SJCRH30 (cell line): ENCODE results near the gene TXNL4B. TPM values are rescaled to one million over a fixed set of nuclear protein-coding genes. Genes with fewer than 3 reads are reported as not detected.
A peak's percentile ranks its signal among the peaks of the same experiment; 100 is the strongest.
"Not testable (repeated sequence)": the region's sequence is repeated elsewhere in the genome, so short reads cannot be mapped to it uniquely, and the experiment has no call there.

Source experiments
- DNase-seq, 2 experiments: peaks; one replicate each; pipeline ENCODE4 v3.0.0-alpha.2; 2015 to 2020
- H3K27ac ChIP-seq: fragments of 250-450 bp; sonication (Bioruptor Pico); 2 replicates; pipeline ENCODE4 v1.5.1; 2020; ENCODE audit warnings: mild to moderate bottlenecking, moderate library complexity
- H3K27me3 ChIP-seq: fragments of 250-450 bp; sonication (Bioruptor Pico); 2 replicates; pipeline ENCODE4 v1.5.1; 2020; ENCODE audit warnings: mild to moderate bottlenecking, moderate library complexity
- H3K36me3 ChIP-seq: fragments of 250-450 bp; sonication (Bioruptor Pico); 2 replicates; pipeline ENCODE4 v1.5.1; 2020; ENCODE audit warnings: mild to moderate bottlenecking, moderate library complexity
- H3K4me1 ChIP-seq: fragments of 250-450 bp; sonication (Bioruptor Pico); 2 replicates; pipeline ENCODE4 v1.5.1; 2020; ENCODE audit warnings: mild to moderate bottlenecking, moderate library complexity
- H3K4me3 ChIP-seq: fragments of 250-450 bp; sonication (Bioruptor Pico); 2 replicates; pipeline ENCODE4 v1.5.1; 2020; ENCODE audit warnings: mild to moderate bottlenecking, moderate library complexity
- H3K9me3 ChIP-seq: fragments of 250-450 bp; sonication (Bioruptor Pico); replicated peaks from 2 replicates; pipeline ENCODE4 v1.5.1; 2020; ENCODE audit warnings: mild to moderate bottlenecking, moderate library complexity
- total RNA-seq: library from RNA; depleted of rRNA; stranded (reverse); fragments of >200 nt; shearing (Covaris generic); gene quantifications from 2 replicates; pipeline ENCODE4 v1.2.3, GENCODE V29; 2014

Gene TXNL4B
- total RNA-seq, 1 experiment from 2014 or later = 12.7 TPM

DNA sequence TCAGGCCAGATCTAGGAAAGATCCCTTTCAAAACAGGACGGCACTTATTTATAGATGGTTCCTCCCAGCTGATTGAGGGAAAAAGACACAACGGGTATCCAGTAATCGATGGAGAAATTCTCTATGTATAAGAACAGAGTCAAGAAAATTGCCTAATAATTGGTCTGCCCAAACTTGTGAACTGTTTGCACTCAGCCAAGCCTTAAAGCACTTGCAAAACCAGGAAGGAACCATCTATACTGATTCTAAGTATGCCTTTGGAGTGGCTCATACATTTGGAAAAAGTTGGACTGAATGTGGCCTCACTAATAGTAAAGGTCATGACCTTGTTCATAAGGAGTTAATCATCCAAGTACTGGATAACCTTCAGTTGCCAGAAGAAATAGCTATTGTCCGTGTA lies 24.5 kb downstream of the TXNL4B start:
- Histone ChIP-seq H3K27me3 (no peaks in the 10 kb centered on the region), H3K9me3 (no peaks in the 10 kb centered on the region), H3K4me1 (no peaks in the 10 kb centered on the region), H3K4me3 (no peak overlapping the region), H3K36me3 (no peaks in the 10 kb centered on the region), H3K27ac (no peak overlapping the region)
- no peak for DNase-seq

GRCh38 chr16:72066747-72067146 lies 26.7 kb downstream of the TXNL4B start:
- H3K27ac ChIP-seq = no peak overlapping the region
- DNase-seq = peak in 1 of 2 experiments; percentile 46
- no peaks in the 10 kb centered on the region for H3K9me3 ChIP-seq
- H3K36me3 ChIP-seq = no peaks in the 10 kb centered on the region
- H3K4me3 ChIP-seq = no peak overlapping the region
- no peaks in the 10 kb centered on the region for H3K4me1 ChIP-seq
- no peaks in the 10 kb centered on the region for H3K27me3 ChIP-seq

DNA sequence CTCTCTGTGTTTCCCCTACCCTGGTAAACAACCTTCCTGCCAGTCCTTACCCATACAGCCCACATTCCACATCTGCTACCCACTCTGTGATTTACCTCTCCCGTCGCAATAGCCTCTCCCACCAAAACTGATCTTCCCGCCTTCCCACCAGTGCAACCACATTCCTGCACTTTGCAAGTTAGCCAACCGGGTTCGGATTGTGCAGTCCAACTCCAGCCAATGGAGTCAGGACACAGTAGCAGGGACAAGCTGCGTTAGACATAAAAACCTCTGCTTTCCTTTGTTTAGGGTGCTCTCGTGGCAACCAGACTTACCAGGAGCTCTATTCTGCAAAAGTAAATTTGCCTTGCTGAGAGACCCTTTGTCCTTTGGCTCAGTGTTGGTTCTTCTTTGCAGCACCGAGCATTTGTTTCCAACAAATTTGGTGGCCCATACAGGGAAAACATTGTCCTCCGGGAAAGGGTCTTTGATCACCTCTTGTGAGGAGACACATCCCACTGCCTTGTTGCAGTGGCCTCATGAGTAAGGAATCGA lies 29.0 kb downstream of the TXNL4B start:
- H3K9me3 ChIP-seq = no peaks in the 10 kb centered on the region
- H3K4me3 ChIP-seq = no peak overlapping the region
- no peak for DNase-seq
- H3K27ac ChIP-seq = no peak overlapping the region
- no peaks in the 10 kb centered on the region for H3K27me3 ChIP-seq
- H3K36me3 ChIP-seq = no peaks in the 10 kb centered on the region
- H3K4me1 ChIP-seq = no peaks in the 10 kb centered on the region

DNA sequence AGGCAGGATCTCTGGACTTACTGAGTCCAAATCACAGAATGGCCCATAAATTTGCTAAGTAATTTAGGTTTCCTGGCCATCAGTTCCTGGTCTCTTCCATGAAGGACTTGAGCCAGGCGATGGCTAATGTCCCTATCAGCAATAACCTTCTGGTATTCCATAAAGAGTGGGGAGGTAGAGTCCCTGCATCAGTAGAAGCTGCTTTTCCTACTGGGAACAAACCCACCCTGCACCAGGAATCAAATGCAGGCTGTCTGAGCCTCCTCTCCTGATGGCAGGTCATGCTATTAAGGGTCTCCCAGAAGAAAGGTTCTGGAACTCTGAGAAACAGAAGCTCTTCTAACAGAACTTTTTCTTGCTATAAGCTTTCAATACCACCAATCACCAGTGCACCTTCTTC lies 31.9 kb downstream of the TXNL4B start:
- no peak for DNase-seq
- Histone ChIP-seq H3K27me3 (no peaks in the 10 kb centered on the region), H3K9me3 (no peaks in the 10 kb centered on the region), H3K4me1 (no peaks in the 10 kb centered on the region), H3K36me3 (no peaks in the 10 kb centered on the region), H3K27ac (no peak overlapping the region), H3K4me3 (no peak overlapping the region)

DNA sequence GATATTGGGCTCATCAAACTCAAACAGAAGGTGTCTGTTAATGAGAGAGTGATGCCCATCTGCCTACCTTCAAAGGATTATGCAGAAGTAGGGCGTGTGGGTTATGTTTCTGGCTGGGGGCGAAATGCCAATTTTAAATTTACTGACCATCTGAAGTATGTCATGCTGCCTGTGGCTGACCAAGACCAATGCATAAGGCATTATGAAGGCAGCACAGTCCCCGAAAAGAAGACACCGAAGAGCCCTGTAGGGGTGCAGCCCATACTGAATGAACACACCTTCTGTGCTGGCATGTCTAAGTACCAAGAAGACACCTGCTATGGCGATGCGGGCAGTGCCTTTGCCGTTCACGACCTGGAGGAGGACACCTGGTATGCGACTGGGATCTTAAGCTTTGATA lies 33.0 kb downstream of the TXNL4B start:
- no peak overlapping the region for H3K4me3 ChIP-seq
- H3K27me3 ChIP-seq = no peaks in the 10 kb centered on the region
- H3K36me3 ChIP-seq = no peaks in the 10 kb centered on the region
- H3K27ac ChIP-seq = no peak overlapping the region
- H3K4me1 ChIP-seq = no peaks in the 10 kb centered on the region
- DNase-seq = no peak
- H3K9me3 ChIP-seq = no peaks in the 10 kb centered on the region

DNA sequence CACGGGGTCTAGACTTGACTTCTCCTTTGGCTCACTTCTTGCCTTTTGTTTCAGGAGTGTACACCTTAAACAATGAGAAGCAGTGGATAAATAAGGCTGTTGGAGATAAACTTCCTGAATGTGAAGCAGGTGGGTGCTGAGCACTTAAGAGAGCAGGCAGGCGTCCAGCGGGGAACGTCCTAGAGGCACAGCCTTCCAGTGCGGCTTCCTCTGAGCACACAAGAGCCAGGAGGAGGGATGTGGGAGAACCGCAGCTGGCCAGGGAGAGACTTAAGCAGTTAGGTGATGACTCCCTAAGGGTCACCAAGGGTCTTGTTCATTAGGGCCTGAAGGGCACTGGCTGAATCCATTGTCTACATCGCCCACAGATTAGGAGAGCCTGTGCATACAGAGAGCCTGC lies 34.4 kb downstream of the TXNL4B start:
- H3K9me3 ChIP-seq, H3K4me1 ChIP-seq, H3K4me3 ChIP-seq, H3K27ac ChIP-seq, H3K36me3 ChIP-seq, H3K27me3 ChIP-seq, DNase-seq: not testable (repeated sequence)

DNA sequence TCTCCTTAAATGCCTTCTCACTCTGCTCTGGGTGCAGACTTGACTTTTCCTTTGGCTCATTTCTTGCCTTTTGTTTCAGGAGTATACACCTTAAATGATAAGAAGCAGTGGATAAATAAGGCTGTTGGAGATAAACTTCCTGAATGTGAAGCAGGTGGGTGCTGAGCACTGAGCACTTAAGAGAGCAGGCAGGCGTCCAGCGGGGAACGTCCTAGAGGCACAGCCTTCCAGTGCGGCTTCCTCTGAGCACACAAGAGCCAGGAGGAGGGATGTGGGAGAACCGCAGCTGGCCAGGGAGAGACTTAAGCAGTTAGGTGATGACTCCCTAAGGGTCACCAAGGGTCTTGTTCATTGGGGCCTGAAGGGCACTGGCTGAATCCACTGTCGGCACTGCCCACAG lies 36.1 kb downstream of the TXNL4B start:
- not testable (repeated sequence) for H3K9me3 ChIP-seq

DNA sequence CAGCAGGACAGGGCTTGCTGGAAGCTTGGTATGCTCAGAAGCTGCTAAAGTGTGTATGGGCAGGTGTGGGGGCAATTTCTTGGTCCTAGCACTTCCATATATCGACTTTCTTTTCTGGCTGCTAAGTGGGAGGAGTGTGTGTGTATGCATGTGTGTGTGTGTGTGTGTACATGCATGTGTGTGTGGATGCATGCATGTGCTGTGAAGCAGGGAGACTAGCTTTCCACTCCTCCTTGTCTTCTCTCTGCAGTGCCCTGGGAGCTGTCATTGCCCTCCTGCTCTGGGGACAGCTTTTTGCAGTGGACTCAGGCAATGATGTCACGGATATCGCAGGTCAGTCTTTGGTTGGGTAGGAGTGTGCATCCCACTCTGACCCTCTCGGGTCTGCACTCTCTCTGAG lies 37.5 kb downstream of the TXNL4B start:
- H3K27ac ChIP-seq = no peak overlapping the region
- H3K27me3 ChIP-seq = no peaks in the 10 kb centered on the region
- DNase-seq = no peak
- no peaks in the 10 kb centered on the region for H3K36me3 ChIP-seq
- no peaks in the 10 kb centered on the region for H3K9me3 ChIP-seq
- no peak overlapping the region for H3K4me3 ChIP-seq
- H3K4me1 ChIP-seq = no peaks in the 10 kb centered on the region

More for the DNA sequence above, 36.1 kb downstream of the TXNL4B start:
- not testable (repeated sequence) for H3K4me1 ChIP-seq, H3K4me3 ChIP-seq, H3K27me3 ChIP-seq, DNase-seq, H3K36me3 ChIP-seq, H3K27ac ChIP-seq

DNA sequence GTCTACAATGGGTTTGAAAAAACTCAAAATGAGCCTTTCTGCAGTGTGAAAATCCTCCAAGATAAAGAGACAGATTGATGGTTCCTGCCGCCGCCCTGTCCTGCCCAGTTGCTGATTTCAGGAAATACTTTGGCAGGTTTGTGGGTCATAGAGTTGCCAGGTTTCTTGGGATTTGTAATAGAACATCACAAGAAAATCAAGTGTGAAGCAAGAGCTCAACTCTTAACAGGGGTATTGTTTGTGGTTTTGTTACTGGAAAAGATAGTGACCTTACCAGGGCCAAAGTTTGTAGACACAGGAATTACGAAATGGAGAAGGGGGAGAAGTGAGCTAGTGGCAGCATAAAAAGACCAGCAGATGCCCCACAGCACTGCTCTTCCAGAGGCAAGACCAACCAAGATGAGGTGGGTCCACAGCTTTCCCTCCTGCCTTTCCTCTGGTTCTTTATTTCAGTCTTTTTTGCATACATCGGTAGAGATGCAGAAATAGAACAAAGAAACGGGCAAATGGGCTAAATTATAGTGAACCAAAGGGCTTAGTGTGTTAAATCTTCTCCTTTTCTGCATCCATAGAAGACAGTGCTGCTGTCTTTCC lies 39.1 kb downstream of the TXNL4B start, which contains the start of gene HP:
Gene HP (plus strand): TSS at position 252 of the 594 bp plus-strand sequence. CDS start 148 bp downstream, at position 400.
- H3K27ac ChIP-seq, DNase-seq, H3K4me3 ChIP-seq, H3K9me3 ChIP-seq, H3K4me1 ChIP-seq, H3K27me3 ChIP-seq, H3K36me3 ChIP-seq: not testable (repeated sequence)

DNA sequence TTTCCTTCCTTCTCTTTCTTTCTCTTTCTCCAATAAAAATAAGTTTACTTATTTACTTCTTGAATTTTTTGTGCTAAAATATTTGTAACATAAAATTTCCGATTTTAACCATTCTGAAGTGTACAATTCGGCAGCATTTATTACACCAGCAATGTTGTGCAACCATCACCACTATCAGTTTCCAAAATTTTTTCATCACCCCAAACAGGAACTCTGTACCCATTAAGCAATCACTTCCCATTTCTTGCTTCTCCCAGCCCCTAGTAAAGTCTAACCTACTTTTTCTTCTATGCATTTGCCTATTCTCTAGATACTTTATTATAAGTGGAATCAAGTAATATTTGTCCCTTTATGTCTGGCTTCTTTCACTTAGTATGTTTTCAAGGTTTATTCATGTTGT lies 41.6 kb downstream of the TXNL4B start:
- H3K27ac ChIP-seq = no peak overlapping the region
- H3K4me1 ChIP-seq = no peaks in the 10 kb centered on the region
- no peak for DNase-seq
- H3K9me3 ChIP-seq = no peaks in the 10 kb centered on the region
- H3K36me3 ChIP-seq = no peaks in the 10 kb centered on the region
- no peak overlapping the region for H3K4me3 ChIP-seq
- H3K27me3 ChIP-seq = no peaks in the 10 kb centered on the region

GRCh38 chr16:72050769-72051464 lies 42.5 kb downstream of the TXNL4B start:
- Histone ChIP-seq H3K27me3 (no peaks in the 10 kb centered on the region), H3K9me3 (no peaks in the 10 kb centered on the region), H3K36me3 (no peaks in the 10 kb centered on the region), H3K27ac (no peak overlapping the region), H3K4me3 (no peak overlapping the region), H3K4me1 (no peaks in the 10 kb centered on the region)
- no peak for DNase-seq

GRCh38 chr16:72049110-72049509 lies 44.3 kb downstream of the TXNL4B start:
- DNase-seq = no peak
- H3K9me3 ChIP-seq = no peaks in the 10 kb centered on the region
- H3K27ac ChIP-seq = no peak overlapping the region
- H3K4me1 ChIP-seq = no peaks in the 10 kb centered on the region
- no peaks in the 10 kb centered on the region for H3K36me3 ChIP-seq
- H3K4me3 ChIP-seq = no peak overlapping the region
- H3K27me3 ChIP-seq = no peaks in the 10 kb centered on the region

- Histone ChIP-seq H3K27me3 (no peaks in the 10 kb centered on the region), H3K9me3 (no peaks in the 10 kb centered on the region), H3K27ac (no peak overlapping the region), H3K4me3 (no peak overlapping the region), H3K4me1 (peaks cover 14% of the 10 kb centered on the region), H3K36me3 (no peaks in the 10 kb centered on the region)
- DNase-seq = no peak
Observed at GRCh38 chr16:72044825-72045359, 48.5 kb downstream of the TXNL4B start.

GRCh38 chr16:72044296-72044695 lies 49.1 kb downstream of the TXNL4B start:
- Histone ChIP-seq H3K27me3 (no peaks in the 10 kb centered on the region), H3K36me3 (no peaks in the 10 kb centered on the region), H3K4me3 (no peak overlapping the region), H3K27ac (no peak overlapping the region), H3K4me1 (peaks cover 14% of the 10 kb centered on the region), H3K9me3 (no peaks in the 10 kb centered on the region)
- no peak for DNase-seq

- Histone ChIP-seq H3K4me3 (no peak overlapping the region), H3K9me3 (no peaks in the 10 kb centered on the region), H3K36me3 (no peaks in the 10 kb centered on the region), H3K27me3 (no peaks in the 10 kb centered on the region), H3K4me1 (peaks cover 14% of the 10 kb centered on the region), H3K27ac (no peak overlapping the region)
- no peak for DNase-seq
Observed at GRCh38 chr16:72043539-72043938, 49.9 kb downstream of the TXNL4B start.
